ENCODE results near the gene SLCO4C1. TPM values are rescaled to one million over a fixed set of nuclear protein-coding genes. Genes with fewer than 3 reads are reported as not detected.

Gene SLCO4C1
- total and polyA plus RNA-seq, 2 of the 13 experiments (the other 11 are each of a cell fraction or from before 2014, with no cell fraction given) = 1.3 to 7.8 TPM

GRCh38 chr5:102262688-102263087 lies 33.4 kb downstream of the SLCO4C1 start (continued):
- TF ChIP-seq PRDM15 (CRISPR knock-in tag; IDR thresholded peaks at IDR 0.05) (no peak), MAF1 (CRISPR knock-in tag; IDR thresholded peaks at IDR 0.05; ENCODE audit: borderline replicate concordance) (no peak), PLSCR1 (CRISPR knock-in tag; IDR thresholded peaks at IDR 0.05; ENCODE audit: borderline replicate concordance) (no peak)

GRCh38 chr5:102249381-102249780 lies 46.7 kb downstream of the SLCO4C1 start:
- no peak for DNase-seq (ENCODE audit: low spot score)
- 97% methylated on average over 3 of the region's 3 CpGs for WGBS (ENCODE audit: low lambda C conversion rate)
- in situ Hi-C loops (cut with HindIII; ENCODE audit: extremely low pct_ligation_motif_present, low pct_unique_long_range_greater_than_20kb) (no loop called here), intact Hi-C loops (cut with micrococcal nuclease; ENCODE audit: unreplicated experiment) (no loop called here)
- Histone ChIP-seq H2AFZ (ENCODE audit: low read length) (no peak overlapping the region), H3K27me3 (ENCODE audit: control insufficient read depth in 1 of 2, insufficient read depth in 2 of 2, low read length in 2 of 2) (no peaks in the 10 kb centered on the region), H3K36me3 (replicated peaks in 1 of 2; ENCODE audit: control insufficient read depth in 1 of 2, insufficient read depth in 2 of 2, low read length in 2 of 2) (no peaks in the 10 kb centered on the region), H3K79me2 (ENCODE audit: insufficient read depth, low read length) (no peaks in the 10 kb centered on the region), H3K9me3 (ENCODE audit: low read length) (no peaks in the 10 kb centered on the region), H3K4me1 (ENCODE audit: insufficient read depth, low read length) (no peaks in the 10 kb centered on the region), H3K27ac (ENCODE audit: extremely low read length, insufficient read depth, low read length) (no peak overlapping the region), H3K4me3 (replicated peaks in 1 of 3; ENCODE audit: insufficient read depth in 1 of 3, low read depth in 2 of 3, low read length in 3 of 3) (no peak overlapping the region), H4K20me1 (ENCODE audit: insufficient read depth, low read length) (no peaks in the 10 kb centered on the region), H3K9ac (ENCODE audit: insufficient read depth, low read depth, low read length) (no peak overlapping the region), H3K4me2 (ENCODE audit: low read depth, low read length) (no peak overlapping the region)
- ATAC-seq = no peak
- ChIA-PET POLR2A (no interaction called here), CTCF (ENCODE audit: low intra/inter-chr PET ratio, low total read pairs) (no interaction called here)
- BruUV-seq (replicated peaks) = no TSS peak
- no peak for FAIRE-seq
- TF ChIP-seq GZF1 (CRISPR knock-in tag; IDR thresholded peaks at IDR 0.05) (no peak), ZNF7 (CRISPR knock-in tag; IDR thresholded peaks at IDR 0.05) (no peak), ZBTB33 (CRISPR knock-in tag; IDR thresholded peaks at IDR 0.05) (no peak), SNAPC2 (CRISPR knock-in tag; IDR thresholded peaks at IDR 0.05) (no peak), HIVEP1 (CRISPR knock-in tag; IDR thresholded peaks at IDR 0.05) (no peak), GRHL1 (CRISPR knock-in tag; conservative IDR thresholded peaks at IDR 0.05) (no peak), NR2F2 (IDR thresholded peaks at IDR 0.05; ENCODE audit: borderline replicate concordance, low read depth) (no peak), ZNF264 (CRISPR knock-in tag; IDR thresholded peaks at IDR 0.05) (no peak), ARID3A (IDR thresholded peaks at IDR 0.05; ENCODE audit: low read depth, low read length) (no peak), IRX3 (CRISPR knock-in tag; IDR thresholded peaks at IDR 0.05; ENCODE audit: borderline replicate concordance, low read depth) (no peak), CENPX (CRISPR knock-in tag; IDR thresholded peaks at IDR 0.05) (no peak)
